OCI-LY7 (cell line): ENCODE results near the gene ABCA5. TPM values are rescaled to one million over a fixed set of nuclear protein-coding genes. Genes with fewer than 3 reads are reported as not detected.

ENCODE experiments used
- BruUV-seq: library from RNA; stranded (reverse); fragments of 400-500 nt; replicated peaks from 2 replicates; lab custom pipeline; 2021; lab: Mats Ljungman, UMichigan
- CTCF ChIA-PET: fragments of 300-600 bp; sonication (Branson Sonifier 250); formaldehyde crosslinking; loops from one replicate; lab custom pipeline; 2022; ENCODE audit warnings: antibody characterized with exemption; ENCODE audit not compliant: unreplicated experiment; lab: Charles Lee
- POLR2A ChIA-PET: fragments of 300-600 bp; sonication (Branson Sonifier 250); formaldehyde crosslinking; loops from one replicate; lab custom pipeline; 2022; ENCODE audit warnings: antibody characterized with exemption; lab: Charles Lee
- DNase-seq: peaks from one replicate; pipeline ENCODE4 v3.0.0-alpha.2; 2015; ENCODE audit warnings: low spot score
- H2AFZ ChIP-seq: fragments of 200-600 bp; sonication (generic), shearing (Covaris generic); 2 replicates; pipeline ENCODE4 v1.6.1; 2014; ENCODE audit warnings: mild to moderate bottlenecking, antibody characterized with exemption, low read length, moderate library complexity
- H3K27ac ChIP-seq: fragments of 200-600 bp; sonication (generic); 2 replicates; pipeline ENCODE4 v1.5.1; 2014; ENCODE audit warnings: mixed run types, low read depth, mild to moderate bottlenecking, moderate library complexity, low read length, inconsistent platforms; ENCODE audit not compliant: poor library complexity, severe bottlenecking
- H3K36me3 ChIP-seq: fragments of 200-600 bp; sonication (generic); 2 replicates; pipeline ENCODE4 v1.6.1; 2014; ENCODE audit warnings: mild to moderate bottlenecking, antibody characterized with exemption, low read length, moderate library complexity, mixed read lengths; ENCODE audit not compliant: insufficient read depth
- H3K4me1 ChIP-seq: fragments of 200-600 bp; sonication (generic); 2 replicates; pipeline ENCODE4 v1.5.1; 2014; ENCODE audit warnings: mild to moderate bottlenecking, low read length; ENCODE audit not compliant: insufficient read depth, poor library complexity, severe bottlenecking
- H3K4me2 ChIP-seq: fragments of 200-600 bp; sonication (generic); 2 replicates; pipeline ENCODE4 v1.6.1; 2014; ENCODE audit warnings: mild to moderate bottlenecking, low read length
- H3K4me3 ChIP-seq: fragments of 200-600 bp; sonication (generic); 2 replicates; pipeline ENCODE4 v1.5.1; 2014; ENCODE audit warnings: mild to moderate bottlenecking, low read depth, low read length; ENCODE audit not compliant: poor library complexity, severe bottlenecking
- H3K79me2 ChIP-seq: fragments of 200-600 bp; sonication (generic); 2 replicates; pipeline ENCODE4 v1.6.1; 2016; ENCODE audit warnings: low read depth, mild to moderate bottlenecking, low read length, moderate library complexity, mixed read lengths; ENCODE audit not compliant: insufficient read depth
- H3K9me2 ChIP-seq: fragments of 200-600 bp; sonication (generic); 2 replicates; pipeline ENCODE4 v1.6.1; 2016; ENCODE audit warnings: mild to moderate bottlenecking, low read length, mixed read lengths; ENCODE audit not compliant: insufficient read depth
- H3K9me3 ChIP-seq: fragments of 200-600 bp; sonication (generic); 2 replicates; pipeline ENCODE4 v1.6.1; 2014; ENCODE audit warnings: mild to moderate bottlenecking, mixed run types, low read length, mixed read lengths
- H4K20me1 ChIP-seq: fragments of 200-600 bp; sonication (generic); 2 replicates; pipeline ENCODE4 v1.6.1; 2014; ENCODE audit warnings: mild to moderate bottlenecking, antibody characterized with exemption, low read length, moderate library complexity, mixed read lengths; ENCODE audit not compliant: insufficient read depth
- EZH2phosphoT487 ChIP-seq: fragments of 200-600 bp; sonication (generic); IDR thresholded peaks from 2 replicates; pipeline ENCODE4 v1.6.1; 2018; ENCODE audit warnings: low read depth, borderline replicate concordance, mild to moderate bottlenecking, mixed run types, antibody characterized with exemption, low read length, moderate library complexity, mixed read lengths
- intact Hi-C: fragments of 100-400 bp; cut with micrococcal nuclease; formaldehyde crosslinking; loops from one replicate; pipeline ENCODE4 v1.10.0; 2022; ENCODE audit not compliant: unreplicated experiment
- total RNA-seq, 2 experiments: library from RNA; depleted of rRNA in 1 of 2; stranded (reverse); fragments of >200 nt in 1 of 2; shearing (Covaris generic) in 1 of 2; gene quantifications; 2 replicates each; pipeline ENCODE4 v1.2.3, GENCODE V29; 2014 to 2022
- TF ChIP-seq, protein P1 (sequence below): fragments of 200-600 bp; sonication (generic); conservative IDR thresholded peaks from 2 replicates; pipeline ENCODE4 v1.5.1; 2014; ENCODE audit warnings: mild to moderate bottlenecking, antibody characterized with exemption, low read length, moderate library complexity, mixed read lengths

Gene ABCA5
- total RNA-seq, 2 experiments from 2014 or later = 14.7 to 25.3 TPM

DNA sequence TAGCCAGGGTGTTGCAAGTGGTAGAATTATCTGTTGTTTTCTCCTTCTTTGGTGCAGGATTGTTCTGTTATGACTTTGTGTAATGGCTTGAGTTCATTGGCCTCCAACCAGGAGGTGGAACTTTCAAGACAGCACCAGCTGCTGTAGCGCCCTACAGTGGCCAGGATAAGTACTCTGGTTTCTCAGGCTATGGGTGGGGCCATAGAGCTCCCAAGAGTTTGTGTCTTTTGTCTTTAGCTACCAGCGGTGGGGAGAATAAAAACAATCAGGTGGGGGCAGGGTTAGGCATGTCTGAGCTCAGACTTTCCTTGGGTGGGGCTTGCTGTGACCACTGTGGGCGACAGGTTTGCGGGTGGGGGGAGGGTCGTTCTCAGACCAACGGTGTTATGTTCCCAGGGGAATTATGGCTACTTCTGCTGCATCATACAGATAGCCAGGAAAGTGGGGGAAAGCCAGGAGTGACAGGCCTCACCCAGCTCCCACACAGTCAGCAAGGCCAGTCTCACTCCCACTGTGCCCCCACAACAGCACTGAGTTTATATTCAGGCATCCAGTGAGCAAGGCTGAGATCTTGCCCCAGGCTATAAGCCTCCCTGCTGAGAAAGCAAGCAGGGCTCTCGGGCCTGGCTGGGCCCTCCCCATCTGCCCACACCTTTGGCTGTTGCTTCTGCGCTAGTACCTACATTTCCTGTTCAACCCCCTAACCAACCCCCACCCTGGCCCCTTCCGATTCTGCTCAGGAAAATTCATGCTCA is 113.7 kb downstream of the ABCA5 start:
- H3K4me3 ChIP-seq = no peak overlapping the region
- peak; percentile 17 for DNase-seq
- H3K9me3 ChIP-seq = no peaks in the 10 kb centered on the region
- ChIA-PET CTCF (no interaction called here), POLR2A (interaction anchor here (0.6 to 1.5 kb wide), 4 partner anchors 13 to 439 kb away, joined by 3 to 4 read pairs (median 4); no protein-coding TSS in a partner anchor)
- BruUV-seq = no TSS peak
- H3K9me2 ChIP-seq = no peaks in the 10 kb centered on the region
- H3K4me2 ChIP-seq = no peak overlapping the region
- no peaks in the 10 kb centered on the region for H3K79me2 ChIP-seq
- no peak for TF ChIP-seq EZH2phosphoT487
- TF ChIP-seq, protein P1, sequence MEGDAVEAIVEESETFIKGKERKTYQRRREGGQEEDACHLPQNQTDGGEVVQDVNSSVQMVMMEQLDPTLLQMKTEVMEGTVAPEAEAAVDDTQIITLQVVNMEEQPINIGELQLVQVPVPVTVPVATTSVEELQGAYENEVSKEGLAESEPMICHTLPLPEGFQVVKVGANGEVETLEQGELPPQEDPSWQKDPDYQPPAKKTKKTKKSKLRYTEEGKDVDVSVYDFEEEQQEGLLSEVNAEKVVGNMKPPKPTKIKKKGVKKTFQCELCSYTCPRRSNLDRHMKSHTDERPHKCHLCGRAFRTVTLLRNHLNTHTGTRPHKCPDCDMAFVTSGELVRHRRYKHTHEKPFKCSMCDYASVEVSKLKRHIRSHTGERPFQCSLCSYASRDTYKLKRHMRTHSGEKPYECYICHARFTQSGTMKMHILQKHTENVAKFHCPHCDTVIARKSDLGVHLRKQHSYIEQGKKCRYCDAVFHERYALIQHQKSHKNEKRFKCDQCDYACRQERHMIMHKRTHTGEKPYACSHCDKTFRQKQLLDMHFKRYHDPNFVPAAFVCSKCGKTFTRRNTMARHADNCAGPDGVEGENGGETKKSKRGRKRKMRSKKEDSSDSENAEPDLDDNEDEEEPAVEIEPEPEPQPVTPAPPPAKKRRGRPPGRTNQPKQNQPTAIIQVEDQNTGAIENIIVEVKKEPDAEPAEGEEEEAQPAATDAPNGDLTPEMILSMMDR = peak; percentile 64
- intact Hi-C loops = no loop called here
- no peak overlapping the region for H3K27ac ChIP-seq
- H2AFZ ChIP-seq = no peak overlapping the region
- H4K20me1 ChIP-seq = no peaks in the 10 kb centered on the region
- no peaks in the 10 kb centered on the region for H3K4me1 ChIP-seq
- H3K36me3 ChIP-seq = no peaks in the 10 kb centered on the region

DNA sequence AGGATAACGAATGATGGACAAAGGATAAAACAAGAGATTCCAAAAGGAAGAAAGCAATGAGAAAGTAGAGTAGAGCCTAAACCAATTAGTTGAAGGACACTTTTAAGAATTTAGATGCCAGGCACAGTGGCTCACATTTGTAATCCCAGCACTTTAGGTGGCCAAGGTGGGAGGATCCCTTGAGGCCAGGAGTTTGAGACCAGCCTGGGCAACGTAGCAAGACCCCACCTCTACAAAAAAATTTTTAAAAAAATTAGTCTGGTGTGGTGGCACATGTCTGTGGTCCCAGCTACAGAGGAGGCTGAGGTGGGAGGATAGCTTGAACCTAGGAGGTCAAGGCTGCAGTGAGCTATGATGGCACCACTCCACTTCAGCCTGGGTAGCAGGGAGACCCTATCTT is 118.3 kb downstream of the ABCA5 start:
- H3K36me3 ChIP-seq = no peaks in the 10 kb centered on the region
- intact Hi-C loops = no loop called here
- no TSS peak for BruUV-seq
- no peaks in the 10 kb centered on the region for H3K9me2 ChIP-seq
- TF ChIP-seq, protein P1 = no peak
- no peak for TF ChIP-seq EZH2phosphoT487
- no peaks in the 10 kb centered on the region for H3K9me3 ChIP-seq
- DNase-seq = no peak
- POLR2A ChIA-PET = interaction anchor here (0.9 kb wide), 1 partner anchor 13 kb away, joined by 4 read pairs; no protein-coding TSS in a partner anchor
- H3K79me2 ChIP-seq = no peaks in the 10 kb centered on the region
- H3K27ac ChIP-seq = no peak overlapping the region
- H4K20me1 ChIP-seq = no peaks in the 10 kb centered on the region
- H2AFZ ChIP-seq = no peak overlapping the region
- CTCF ChIA-PET = no interaction called here
- no peak overlapping the region for H3K4me3 ChIP-seq
- no peaks in the 10 kb centered on the region for H3K4me1 ChIP-seq
- H3K4me2 ChIP-seq = no peak overlapping the region

DNA sequence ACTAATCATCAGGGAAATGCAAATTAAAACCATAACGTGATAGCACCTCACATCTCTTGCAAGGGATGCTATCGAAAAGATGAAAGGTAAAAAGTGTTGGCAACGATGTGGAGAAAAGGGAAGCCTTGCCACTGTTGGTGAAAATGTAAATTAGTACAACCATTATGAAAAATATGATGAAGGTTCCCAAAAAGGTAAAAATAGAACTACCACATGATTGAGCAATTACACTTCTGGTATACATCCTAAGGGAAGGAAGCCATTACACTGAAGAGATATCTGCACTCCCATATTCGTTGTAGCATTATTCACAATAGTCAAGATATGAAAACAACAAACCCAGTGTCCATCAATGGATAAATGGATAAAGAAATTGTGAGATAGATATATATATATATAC is 119.8 kb downstream of the ABCA5 start:
- TF ChIP-seq EZH2phosphoT487 = no peak
- TF ChIP-seq, protein P1 = no peak
- no peak overlapping the region for H3K27ac ChIP-seq
- H3K79me2 ChIP-seq = no peaks in the 10 kb centered on the region
- intact Hi-C loops = no loop called here
- ChIA-PET POLR2A (interaction anchor here (1.0 to 1.6 kb wide), 2 partner anchors 13 to 32 kb away, joined by 3 to 4 read pairs; no protein-coding TSS in a partner anchor), CTCF (no interaction called here)
- H3K4me3 ChIP-seq = no peak overlapping the region
- H3K36me3 ChIP-seq = no peaks in the 10 kb centered on the region
- no peaks in the 10 kb centered on the region for H3K4me1 ChIP-seq
- BruUV-seq = no TSS peak
- DNase-seq = no peak
- H3K9me2 ChIP-seq = no peaks in the 10 kb centered on the region
- H3K9me3 ChIP-seq = no peaks in the 10 kb centered on the region
- H2AFZ ChIP-seq = no peak overlapping the region
- no peak overlapping the region for H3K4me2 ChIP-seq
- no peaks in the 10 kb centered on the region for H4K20me1 ChIP-seq
